T-helper 1 cell (primary cell): ENCODE measurements around the gene ITGAV.

ENCODE experiments used
- DNase-seq, 5 donors: peaks; one replicate each; pipeline ENCODE4 v3.0.0-alpha.2; 2012 to 2020

Gene ITGAV

GRCh38 chr2:186614373-186614772 lies 24.5 kb downstream of the ITGAV start:
- no peak for DNase-seq

GRCh38 chr2:186617148-186617547 lies 27.3 kb downstream of the ITGAV start:
- no peak for DNase-seq

- no peak for DNase-seq
These were observed 27.9 kb downstream of the ITGAV start for GRCh38 chr2:186617771-186618170.

GRCh38 chr2:186618696-186619095 lies 28.8 kb downstream of the ITGAV start:
- no peak for DNase-seq

GRCh38 chr2:186623084-186623483 lies 33.2 kb downstream of the ITGAV start:
- no peak for DNase-seq

- no peak for DNase-seq
These were observed 34.4 kb downstream of the ITGAV start for GRCh38 chr2:186624276-186624675.

GRCh38 chr2:186629250-186629996 lies 39.6 kb downstream of the ITGAV start:
- DNase-seq, result no peak

- no peak for DNase-seq
These were observed 42.6 kb downstream of the ITGAV start for GRCh38 chr2:186632417-186632816.

GRCh38 chr2:186634701-186635100 lies 44.8 kb downstream of the ITGAV start:
- DNase-seq, result no peak

GRCh38 chr2:186636800-186637496 lies 47.1 kb downstream of the ITGAV start:
- no peak for DNase-seq

- DNase-seq, result no peak
These were observed 47.6 kb downstream of the ITGAV start for GRCh38 chr2:186637497-186637800.

GRCh38 chr2:186639939-186640338 lies 50.1 kb downstream of the ITGAV start:
- DNase-seq, result peak in 1 of 5 donors; percentile 4

- DNase-seq, result no peak
These were observed 51.4 kb downstream of the ITGAV start for GRCh38 chr2:186641132-186641806.

- DNase-seq, result peak in 2 of 5 donors; percentile 6 to 57
These were observed 52.0 kb downstream of the ITGAV start for GRCh38 chr2:186641807-186642321.

- DNase-seq, result no peak
These were observed 54.9 kb downstream of the ITGAV start for GRCh38 chr2:186644791-186645190.

- no peak for DNase-seq
These were observed 56.1 kb downstream of the ITGAV start for GRCh38 chr2:186645999-186646398.

GRCh38 chr2:186648130-186648529 lies 58.3 kb downstream of the ITGAV start:
- DNase-seq, result no peak

GRCh38 chr2:186653511-186653910 lies 63.7 kb downstream of the ITGAV start:
- DNase-seq, result no peak

- DNase-seq, result no peak
These were observed 69.5 kb downstream of the ITGAV start for GRCh38 chr2:186659383-186659782.

- DNase-seq, result no peak
These were observed 74.7 kb downstream of the ITGAV start for GRCh38 chr2:186664385-186665043.

- no peak for DNase-seq
These were observed 79.3 kb downstream of the ITGAV start for GRCh38 chr2:186669146-186669545.

GRCh38 chr2:186670831-186671230 lies 81.0 kb downstream of the ITGAV start:
- no peak for DNase-seq

GRCh38 chr2:186675380-186675779 lies 85.5 kb downstream of the ITGAV start:
- no peak for DNase-seq
